ENCODE results near the gene JAK3.
A peak's percentile ranks its signal among the peaks of the same experiment; 100 is the strongest.

GRCh38 chr19:17790059-17790780 is 57.6 kb downstream of the JAK3 start:
- TF ChIP-seq POLR2AphosphoS5 (IDR thresholded peaks at IDR 0.05) (peak in 2 of 3 donors; percentile 32 to 38), CTCF (IDR thresholded peaks at IDR 0.05) (no peak)
